Breast epithelium (tissue), 3 donors: ENCODE results near the gene PTH2.

Experiments used
- CTCF ChIP-seq, 3 donors: fragments of 450-650 bp; IDR thresholded peaks; one replicate each; pipeline ENCODE4 v1.5.1; 2016 to 2017; ENCODE audit warnings: antibody characterized with exemption in 3 of 3, mild to moderate bottlenecking in 3 of 3, moderate library complexity in 3 of 3
- POLR2A ChIP-seq: fragments of 450-650 bp; IDR thresholded peaks from one replicate; pipeline ENCODE4 v1.6.1; 2016; ENCODE audit warnings: antibody characterized with exemption, mild to moderate bottlenecking, moderate library complexity
- POLR2AphosphoS5 ChIP-seq, 3 donors: sonication (generic); formaldehyde crosslinking; IDR thresholded peaks; one replicate each; pipeline ENCODE4 v1.6.1; 2017; ENCODE audit warnings: antibody characterized with exemption in 3 of 3

- TF ChIP-seq CTCF (IDR thresholded peaks at IDR 0.05), result no peak
- TF ChIP-seq POLR2A, result no peak
- TF ChIP-seq POLR2AphosphoS5 (IDR thresholded peaks at IDR 0.05), result no peak
These were observed 30.6 kb upstream of the PTH2 start for GRCh38 chr19:49453757-49454240.
